ENCODE data around the gene CSRNP3.

CSRNP3 gene

DNA sequence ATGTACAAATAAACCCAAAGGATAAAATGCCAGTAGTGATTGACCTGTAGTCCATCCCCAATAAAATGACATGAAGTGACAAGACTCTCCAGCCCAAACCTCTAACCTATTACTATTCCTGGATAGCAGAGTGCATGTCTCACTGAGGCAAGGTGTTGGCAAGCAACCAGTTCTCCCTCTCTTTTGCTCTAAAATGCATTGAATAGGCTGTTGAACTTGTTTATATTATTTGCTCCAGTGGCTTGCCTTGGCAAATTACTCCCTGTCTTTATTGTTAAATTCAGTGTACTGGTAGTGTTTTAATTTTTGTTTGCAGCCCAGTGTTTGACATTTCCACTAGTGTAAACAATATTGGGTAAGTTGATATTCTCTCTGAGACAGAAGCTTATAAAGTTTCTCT, 70.5 kb downstream of the CSRNP3 start:
- Histone ChIP-seq H3K4me3 (ENCODE audit: low read depth, low read length) (no peak overlapping the region), H3K36me3 (ENCODE audit: control insufficient read depth, insufficient read depth, low read length) (no peaks in the 10 kb centered on the region), H3K4me1 (ENCODE audit: control insufficient read depth, insufficient read depth, low read length) (peaks cover 3% of the 10 kb centered on the region; the same call in 1 of the 2 replicates), H3K27me3 (ENCODE audit: control insufficient read depth, insufficient read depth, low read length) (no peaks in the 10 kb centered on the region), H3K27ac (ENCODE audit: low read depth, low read length) (no peak overlapping the region), H3K9me3 (ENCODE audit: control insufficient read depth, insufficient read depth, low read depth, low read length) (no peaks in the 10 kb centered on the region), H3K9ac (ENCODE audit: low read length) (no peak overlapping the region)

DNA sequence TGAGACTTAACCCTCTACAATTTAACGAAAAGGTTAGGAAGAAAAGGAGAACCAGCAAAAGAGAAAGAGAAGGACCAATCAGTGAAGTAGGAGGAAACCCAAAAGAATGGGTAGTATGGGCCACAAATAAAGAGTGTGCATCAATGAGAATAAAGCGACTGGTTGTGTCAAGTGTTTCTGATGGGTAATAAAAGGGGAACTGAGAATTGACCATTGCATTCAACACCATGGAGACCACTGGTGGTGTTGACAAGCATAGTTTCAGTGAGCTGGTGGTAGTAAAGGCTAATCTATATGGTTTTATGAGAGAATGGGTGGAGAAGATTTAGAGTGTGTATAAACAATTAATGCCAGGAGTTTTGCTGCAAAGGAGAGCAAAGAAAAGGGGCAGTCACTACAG, 75.4 kb downstream of the CSRNP3 start:
- Histone ChIP-seq H3K9me3 (ENCODE audit: control insufficient read depth, insufficient read depth, low read depth, low read length) (no peaks in the 10 kb centered on the region), H3K4me1 (ENCODE audit: control insufficient read depth, insufficient read depth, low read length) (no peaks in the 10 kb centered on the region), H3K9ac (ENCODE audit: low read length) (no peak overlapping the region), H3K36me3 (ENCODE audit: control insufficient read depth, insufficient read depth, low read length) (no peaks in the 10 kb centered on the region), H3K4me3 (ENCODE audit: low read depth, low read length) (no peak overlapping the region), H3K27ac (ENCODE audit: low read depth, low read length) (no peak overlapping the region), H3K27me3 (ENCODE audit: control insufficient read depth, insufficient read depth, low read length) (no peaks in the 10 kb centered on the region)

DNA sequence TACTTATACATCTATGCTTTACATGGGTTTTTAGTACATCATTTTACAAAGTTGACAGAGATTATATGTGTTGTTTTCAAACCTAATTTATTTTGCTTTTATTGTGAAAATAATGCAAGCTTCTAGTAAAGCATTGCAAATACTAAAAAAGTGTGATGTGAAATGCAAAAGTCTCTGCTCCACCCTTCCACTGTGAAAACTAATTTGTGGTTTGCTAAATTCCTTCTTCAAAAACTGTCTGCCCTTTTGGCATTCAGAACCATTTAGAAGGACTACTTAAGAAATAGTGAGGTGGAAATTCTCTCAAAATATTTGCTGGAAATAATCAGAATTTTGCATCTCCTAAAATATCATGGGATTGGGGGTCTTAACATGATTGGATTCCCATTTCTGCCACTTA, 78.4 kb downstream of the CSRNP3 start:
- Histone ChIP-seq H3K4me3 (ENCODE audit: low read depth, low read length) (no peak overlapping the region), H3K4me1 (ENCODE audit: control insufficient read depth, insufficient read depth, low read length) (no peaks in the 10 kb centered on the region)

DNA sequence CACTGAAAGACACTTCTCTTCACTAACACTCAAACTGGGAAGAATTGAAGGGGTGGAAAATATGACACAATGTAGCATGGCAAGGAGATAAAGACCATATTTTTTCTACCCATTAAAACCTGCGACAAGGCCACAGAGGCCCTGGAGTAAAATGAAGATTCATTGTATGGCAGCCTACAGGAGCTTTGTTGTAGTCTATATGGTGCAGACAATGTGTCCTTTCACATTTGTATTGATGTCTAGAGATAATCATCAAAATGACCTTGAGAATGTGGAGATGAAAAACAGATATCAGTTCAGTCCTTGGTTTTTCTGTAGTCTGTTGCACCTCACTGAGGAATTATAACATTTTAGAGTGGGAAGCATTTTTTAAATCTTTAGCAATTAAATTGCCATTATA, 80.1 kb downstream of the CSRNP3 start:
- Histone ChIP-seq H3K9me3 (ENCODE audit: control insufficient read depth, insufficient read depth, low read depth, low read length) (no peaks in the 10 kb centered on the region), H3K36me3 (ENCODE audit: control insufficient read depth, insufficient read depth, low read length) (no peaks in the 10 kb centered on the region), H3K27me3 (ENCODE audit: control insufficient read depth, insufficient read depth, low read length) (no peaks in the 10 kb centered on the region), H3K27ac (ENCODE audit: low read depth, low read length) (peak overlapping the region; percentile 37; the same call in 1 of the 2 replicates), H3K9ac (ENCODE audit: low read length) (no peak overlapping the region), H3K4me1 (ENCODE audit: control insufficient read depth, insufficient read depth, low read length) (no peaks in the 10 kb centered on the region), H3K4me3 (ENCODE audit: low read depth, low read length) (no peak overlapping the region)

More for the DNA sequence above, 78.4 kb downstream of the CSRNP3 start:
- Histone ChIP-seq H3K27me3 (ENCODE audit: control insufficient read depth, insufficient read depth, low read length) (no peaks in the 10 kb centered on the region), H3K27ac (ENCODE audit: low read depth, low read length) (no peak overlapping the region), H3K9me3 (ENCODE audit: control insufficient read depth, insufficient read depth, low read depth, low read length) (no peaks in the 10 kb centered on the region), H3K36me3 (ENCODE audit: control insufficient read depth, insufficient read depth, low read length) (no peaks in the 10 kb centered on the region), H3K9ac (ENCODE audit: low read length) (no peak overlapping the region)

DNA sequence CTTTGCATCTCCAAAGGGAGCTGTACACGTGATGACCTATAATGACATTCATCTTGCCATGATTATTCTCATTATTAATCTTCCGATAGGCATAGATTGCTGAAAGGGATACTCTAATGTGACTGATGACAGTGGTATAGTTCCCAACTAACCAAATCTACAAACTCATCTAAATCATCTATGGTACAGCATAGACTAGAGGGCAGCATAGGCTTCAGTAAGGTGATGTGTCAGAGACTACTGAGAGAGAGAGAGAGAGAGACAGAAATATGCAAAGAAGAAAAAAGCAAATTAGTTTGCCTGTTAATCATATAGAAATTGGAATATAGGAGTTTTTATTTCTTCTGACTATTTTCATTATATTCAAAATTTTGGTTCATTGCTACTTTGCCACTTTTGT, 89.3 kb downstream of the CSRNP3 start:
- H3K27me3 ChIP-seq (ENCODE audit: control insufficient read depth, insufficient read depth, low read length), result no peaks in the 10 kb centered on the region
- no peak overlapping the region for H3K9ac ChIP-seq (ENCODE audit: low read length)
- no peak overlapping the region for H3K27ac ChIP-seq (ENCODE audit: low read depth, low read length)
- no peak overlapping the region for H3K4me3 ChIP-seq (ENCODE audit: low read depth, low read length)
- H3K36me3 ChIP-seq (ENCODE audit: control insufficient read depth, insufficient read depth, low read length), result no peaks in the 10 kb centered on the region
- no peaks in the 10 kb centered on the region for H3K9me3 ChIP-seq (ENCODE audit: control insufficient read depth, insufficient read depth, low read depth, low read length)
- H3K4me1 ChIP-seq (ENCODE audit: control insufficient read depth, insufficient read depth, low read length), result peaks cover 6% of the 10 kb centered on the region; the same call in 1 of the 2 replicates

DNA sequence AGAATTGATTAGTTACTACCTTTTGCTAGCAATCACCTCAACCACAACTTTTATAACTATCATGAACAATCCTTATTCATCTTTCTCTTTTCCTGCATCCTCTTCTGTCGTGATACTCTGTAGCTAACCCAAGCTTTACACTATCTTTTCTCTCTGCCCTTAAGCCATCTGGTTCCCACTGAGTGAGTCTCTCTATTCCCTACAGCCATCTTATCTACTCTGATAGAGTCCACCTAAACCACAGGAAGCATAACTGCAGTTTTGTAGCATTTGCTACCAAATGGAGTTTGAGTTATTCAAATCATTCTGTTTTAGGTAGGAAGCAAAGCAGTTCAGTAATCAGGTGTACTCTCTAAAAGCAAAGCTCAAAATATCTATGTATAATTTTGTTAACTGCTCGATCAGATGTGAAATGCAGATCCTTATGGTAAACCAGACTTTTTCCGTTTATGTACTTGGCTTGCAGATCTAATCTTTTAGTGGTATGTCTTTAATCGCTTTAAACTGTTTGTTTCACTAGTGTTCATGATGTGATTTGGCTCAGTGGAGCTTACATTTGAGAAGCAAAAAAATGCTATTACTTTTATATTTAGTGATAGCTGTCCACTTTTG, 91.0 kb downstream of the CSRNP3 start:
- Histone ChIP-seq H3K4me1 (ENCODE audit: control insufficient read depth, insufficient read depth, low read length) (peaks cover 6% of the 10 kb centered on the region; the same call in 1 of the 2 replicates), H3K27me3 (ENCODE audit: control insufficient read depth, insufficient read depth, low read length) (no peaks in the 10 kb centered on the region), H3K9ac (ENCODE audit: low read length) (no peak overlapping the region), H3K4me3 (ENCODE audit: low read depth, low read length) (no peak overlapping the region), H3K9me3 (ENCODE audit: control insufficient read depth, insufficient read depth, low read depth, low read length) (no peaks in the 10 kb centered on the region), H3K36me3 (ENCODE audit: control insufficient read depth, insufficient read depth, low read length) (no peaks in the 10 kb centered on the region), H3K27ac (ENCODE audit: low read depth, low read length) (no peak overlapping the region)

DNA sequence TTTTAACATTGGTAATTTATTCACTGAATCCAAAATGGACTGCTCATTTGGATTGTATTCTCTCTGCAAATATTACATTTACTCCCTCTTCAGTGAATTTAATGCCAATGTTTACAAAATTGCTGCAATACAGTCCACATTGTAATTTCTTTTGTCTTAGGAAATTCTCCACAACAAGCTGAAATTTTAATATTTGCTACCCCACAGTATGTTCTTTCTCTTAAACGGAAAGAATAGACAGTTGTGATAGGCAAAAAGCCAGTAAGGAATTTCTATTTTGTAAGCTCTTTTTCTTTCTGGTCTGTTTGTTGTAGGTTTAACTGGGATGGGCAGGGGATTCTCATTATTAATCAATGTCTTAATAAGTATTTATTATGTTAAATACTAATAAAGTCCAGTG, 92.0 kb downstream of the CSRNP3 start:
- no peak overlapping the region for H3K27ac ChIP-seq (ENCODE audit: low read depth, low read length)
- no peaks in the 10 kb centered on the region for H3K9me3 ChIP-seq (ENCODE audit: control insufficient read depth, insufficient read depth, low read depth, low read length)
- no peak overlapping the region for H3K4me3 ChIP-seq (ENCODE audit: low read depth, low read length)
- H3K9ac ChIP-seq (ENCODE audit: low read length), result no peak overlapping the region
- no peaks in the 10 kb centered on the region for H3K27me3 ChIP-seq (ENCODE audit: control insufficient read depth, insufficient read depth, low read length)
- peaks cover 6% of the 10 kb centered on the region; the same call in 1 of the 2 replicates for H3K4me1 ChIP-seq (ENCODE audit: control insufficient read depth, insufficient read depth, low read length)
- no peaks in the 10 kb centered on the region for H3K36me3 ChIP-seq (ENCODE audit: control insufficient read depth, insufficient read depth, low read length)

DNA sequence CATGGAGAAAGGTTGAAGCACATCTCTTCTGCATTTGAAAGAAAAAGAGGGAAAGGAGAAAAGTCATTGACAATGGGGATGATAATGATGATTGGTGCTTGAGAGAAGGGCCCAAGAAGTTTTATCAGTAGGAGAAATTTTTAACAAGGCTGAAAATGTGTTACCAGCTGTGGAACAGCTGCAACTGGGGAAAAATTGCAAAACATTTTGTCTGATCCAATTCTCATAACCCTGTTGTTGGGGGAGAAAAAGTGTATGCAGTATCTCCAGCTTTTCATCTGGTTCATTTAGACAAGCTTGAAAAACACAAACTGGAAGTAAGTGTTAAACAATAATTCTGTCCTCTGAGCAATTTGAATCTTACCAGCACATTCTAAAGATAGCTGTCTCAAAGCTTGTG, 92.7 kb downstream of the CSRNP3 start:
- Histone ChIP-seq H3K4me3 (ENCODE audit: low read depth, low read length) (no peak overlapping the region), H3K4me1 (ENCODE audit: control insufficient read depth, insufficient read depth, low read length) (peaks cover 6% of the 10 kb centered on the region; the same call in 1 of the 2 replicates), H3K36me3 (ENCODE audit: control insufficient read depth, insufficient read depth, low read length) (no peaks in the 10 kb centered on the region), H3K27me3 (ENCODE audit: control insufficient read depth, insufficient read depth, low read length) (no peaks in the 10 kb centered on the region), H3K9me3 (ENCODE audit: control insufficient read depth, insufficient read depth, low read depth, low read length) (no peaks in the 10 kb centered on the region), H3K27ac (ENCODE audit: low read depth, low read length) (no peak overlapping the region), H3K9ac (ENCODE audit: low read length) (no peak overlapping the region)

DNA sequence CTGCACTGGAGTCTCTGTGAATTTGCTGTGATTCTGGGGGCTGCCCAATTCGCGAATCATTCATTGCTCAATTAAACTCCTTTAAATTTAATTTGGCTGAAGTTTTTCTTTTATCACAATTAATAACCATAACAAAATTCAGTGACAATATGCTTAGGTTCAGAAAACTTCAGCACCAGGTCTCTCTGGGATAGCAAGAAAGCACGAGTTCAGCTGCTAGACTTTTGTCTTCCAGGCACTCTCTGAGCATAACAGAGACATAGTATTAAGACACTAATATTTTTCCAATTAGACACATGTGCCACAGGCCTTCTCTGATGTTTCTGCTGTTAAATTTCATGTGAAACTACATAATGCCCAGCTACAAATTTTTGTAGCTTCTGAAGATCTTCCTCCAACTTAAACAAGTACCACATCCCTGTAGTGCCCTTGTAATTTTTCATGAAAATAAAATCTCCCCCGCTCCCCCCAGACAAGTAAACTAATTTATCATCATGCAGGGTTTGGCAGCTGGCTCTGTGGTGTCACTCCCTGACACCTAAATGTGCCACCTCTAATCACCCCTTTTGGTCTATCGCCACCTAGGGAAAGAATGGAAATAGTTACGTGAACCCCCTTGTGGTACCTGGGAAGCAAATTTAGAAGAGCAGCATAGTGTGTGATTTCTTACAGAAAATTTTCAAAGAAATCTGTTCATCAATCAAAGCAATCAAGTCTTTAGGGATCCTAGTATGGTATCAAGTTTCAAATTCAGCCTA, 94.1 kb downstream of the CSRNP3 start:
- peaks cover 6% of the 10 kb centered on the region for H3K4me1 ChIP-seq (ENCODE audit: control insufficient read depth, insufficient read depth, low read length)

DNA sequence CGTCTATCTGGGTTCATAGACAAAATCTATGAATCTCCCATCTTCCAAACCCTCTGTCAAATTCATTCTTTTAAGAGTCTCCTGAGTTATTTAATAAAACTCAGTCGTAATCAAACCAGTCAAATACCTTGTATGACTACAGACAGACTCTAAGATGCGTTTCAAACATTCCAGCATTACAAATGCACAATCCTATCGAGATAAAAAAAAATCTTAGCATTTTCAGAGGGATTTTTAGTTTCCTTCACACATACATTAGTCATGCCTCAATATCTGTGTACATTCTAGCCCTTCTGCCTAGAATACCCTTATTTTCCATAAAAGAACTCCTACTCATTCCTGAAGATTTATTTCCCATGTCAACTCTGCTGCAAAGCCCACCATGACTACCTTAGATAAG, 96.5 kb downstream of the CSRNP3 start:
- Histone ChIP-seq H3K9me3 (ENCODE audit: control insufficient read depth, insufficient read depth, low read depth, low read length) (no peaks in the 10 kb centered on the region), H3K27ac (ENCODE audit: low read depth, low read length) (no peak overlapping the region), H3K9ac (ENCODE audit: low read length) (no peak overlapping the region), H3K36me3 (ENCODE audit: control insufficient read depth, insufficient read depth, low read length) (no peaks in the 10 kb centered on the region), H3K4me3 (ENCODE audit: low read depth, low read length) (no peak overlapping the region), H3K27me3 (ENCODE audit: control insufficient read depth, insufficient read depth, low read length) (no peaks in the 10 kb centered on the region), H3K4me1 (ENCODE audit: control insufficient read depth, insufficient read depth, low read length) (peaks cover 6% of the 10 kb centered on the region)

More for the DNA sequence above, 94.1 kb downstream of the CSRNP3 start:
- Histone ChIP-seq H3K36me3 (ENCODE audit: control insufficient read depth, insufficient read depth, low read length) (no peaks in the 10 kb centered on the region), H3K27me3 (ENCODE audit: control insufficient read depth, insufficient read depth, low read length) (no peaks in the 10 kb centered on the region), H3K9me3 (ENCODE audit: control insufficient read depth, insufficient read depth, low read depth, low read length) (no peaks in the 10 kb centered on the region), H3K4me3 (ENCODE audit: low read depth, low read length) (no peak overlapping the region), H3K9ac (ENCODE audit: low read length) (no peak overlapping the region), H3K27ac (ENCODE audit: low read depth, low read length) (no peak overlapping the region)

DNA sequence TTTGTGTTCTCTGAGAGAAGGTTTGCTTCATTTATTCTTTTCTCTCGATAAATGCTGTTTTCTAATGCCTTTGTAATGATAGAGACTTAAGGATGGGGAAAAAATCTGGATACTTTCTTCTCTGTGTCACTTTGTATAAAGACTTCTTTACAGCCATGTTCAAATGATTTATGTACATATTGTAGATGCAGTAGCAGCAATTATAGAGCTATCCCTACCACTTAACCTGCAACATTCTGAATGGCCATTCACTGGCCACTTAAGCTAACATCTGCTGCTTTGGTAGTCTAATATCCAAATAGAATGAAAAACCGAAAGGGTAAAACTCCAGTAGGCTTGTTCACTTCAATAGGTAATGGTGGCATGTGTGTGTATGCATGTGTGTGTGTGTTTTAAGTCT, 97.8 kb downstream of the CSRNP3 start:
- no peak overlapping the region for H3K4me3 ChIP-seq (ENCODE audit: low read depth, low read length)
- peaks cover 4% of the 10 kb centered on the region for H3K4me1 ChIP-seq (ENCODE audit: control insufficient read depth, insufficient read depth, low read length)
- H3K9me3 ChIP-seq (ENCODE audit: control insufficient read depth, insufficient read depth, low read depth, low read length), result no peaks in the 10 kb centered on the region
- no peak overlapping the region for H3K27ac ChIP-seq (ENCODE audit: low read depth, low read length)
- no peaks in the 10 kb centered on the region for H3K27me3 ChIP-seq (ENCODE audit: control insufficient read depth, insufficient read depth, low read length)
- no peak overlapping the region for H3K9ac ChIP-seq (ENCODE audit: low read length)
- no peaks in the 10 kb centered on the region for H3K36me3 ChIP-seq (ENCODE audit: control insufficient read depth, insufficient read depth, low read length)

Data from HUES6 (cell line).